Endothelial cell of umbilical vein (primary cell): Measurements from ENCODE around the gene PCDHGA4. TPM values are rescaled to one million over a fixed set of nuclear protein-coding genes. Genes with fewer than 3 reads are reported as not detected.

Source experiments
- BruUV-seq: library from RNA; stranded (reverse); fragments of 400-500 nt; replicated peaks from 2 replicates; lab custom pipeline; 2021; lab: Mats Ljungman, UMichigan
- CTCF ChIA-PET: fragments of 300-600, 350-600 bp; sonication (Branson Sonifier 250); formaldehyde crosslinking; loops from one replicate; lab custom pipeline; 2021; ENCODE audit warnings: antibody characterized with exemption, inconsistent platforms; lab: Charles Lee
- POLR2A ChIA-PET: fragments of 300-600, 350-600 bp; sonication (Branson Sonifier 250); formaldehyde crosslinking; loops from one replicate; lab custom pipeline; 2021; ENCODE audit warnings: antibody characterized with exemption, inconsistent platforms; lab: Charles Lee
- DNase-seq: peaks from one replicate; pipeline ENCODE4 v3.0.0-alpha.2; 2011; ENCODE audit warnings: low read depth, low spot score
- FAIRE-seq: peaks from 2 replicates; lab custom pipeline; 2011; peaks lifted over from hg19 to GRCh38; lab: Jason Lieb, UNC
- H2AFZ ChIP-seq: 2 replicates; pipeline ENCODE4 v1.6.0; 2012; ENCODE audit warnings: low read depth, low read length, control low read depth, inconsistent platforms
- H3K27ac ChIP-seq: 2 replicates; pipeline ENCODE4 v1.5.1; 2011; ENCODE audit warnings: low read depth, mild to moderate bottlenecking, control low read depth, low read length, moderate library complexity; ENCODE audit not compliant: insufficient read depth
- H3K27me3 ChIP-seq, 2 experiments: 2 replicates each; pipeline versions ENCODE4 v1.6.0 to v1.6.1; 2011; ENCODE audit warnings: low read length in 2 of 2, mixed read lengths in 1 of 2; ENCODE audit not compliant: control insufficient read depth in 2 of 2, insufficient read depth in 2 of 2
- H3K36me3 ChIP-seq, 2 experiments: 2 replicates in 1 of 2; 3 replicates in 1 of 2; pipeline ENCODE4 v1.5.1; 2011; ENCODE audit warnings: low read length in 2 of 2, mild to moderate bottlenecking in 1 of 2, moderate library complexity in 1 of 2; ENCODE audit not compliant: control insufficient read depth in 2 of 2, insufficient read depth in 2 of 2; ENCODE audit errors: extremely low read depth in 1 of 2
- H3K4me1 ChIP-seq: 3 replicates; pipeline ENCODE4 v1.5.1; 2011; ENCODE audit warnings: mild to moderate bottlenecking, low read length; ENCODE audit not compliant: control insufficient read depth, insufficient read depth; ENCODE audit errors: extremely low read depth
- H3K4me2 ChIP-seq: 2 replicates; pipeline ENCODE4 v1.6.1; 2011; ENCODE audit warnings: low read length, control low read depth, mixed read lengths; ENCODE audit not compliant: insufficient read depth
- H3K4me3 ChIP-seq, 3 experiments: fragments of 200-600 bp in 1 of 3; sonication (generic), shearing (Covaris generic) in 1 of 3; replicated peaks in 1 of 3; 2 replicates each; pipeline ENCODE4 v1.5.1; 2011 to 2016; ENCODE audit warnings: control low read depth in 3 of 3, low read length in 3 of 3, mild to moderate bottlenecking in 2 of 3, inconsistent platforms in 1 of 3, low read depth in 1 of 3, moderate library complexity in 1 of 3; ENCODE audit not compliant: insufficient read depth in 1 of 3
- H3K79me2 ChIP-seq: 2 replicates; pipeline ENCODE4 v1.6.0; 2012; ENCODE audit warnings: low read length, inconsistent platforms; ENCODE audit not compliant: control insufficient read depth, insufficient read depth
- H3K9ac ChIP-seq: replicated peaks from 2 replicates; pipeline ENCODE3; 2011; ENCODE audit warnings: low read length, control low read depth; ENCODE audit not compliant: insufficient read depth; ENCODE audit errors: extremely low read depth
- H3K9me1 ChIP-seq: replicated peaks from 3 replicates; pipeline ENCODE4 v1.6.0; 2011; ENCODE audit warnings: mild to moderate bottlenecking, low read length; ENCODE audit not compliant: control insufficient read depth, insufficient read depth; ENCODE audit errors: extremely low read depth
- H3K9me3 ChIP-seq: replicated peaks from 2 replicates; pipeline ENCODE4 v1.5.1; 2012; ENCODE audit warnings: low read length, inconsistent platforms; ENCODE audit not compliant: control insufficient read depth, insufficient read depth
- H4K20me1 ChIP-seq: replicated peaks from 2 replicates; pipeline ENCODE3; 2011; ENCODE audit warnings: mild to moderate bottlenecking, low read length; ENCODE audit not compliant: control insufficient read depth, insufficient read depth; ENCODE audit errors: extremely low read depth
- CTCF ChIP-seq, 2 donors: IDR thresholded peaks; 1 replicate in 1 of 2; 2 replicates in 1 of 2; pipeline ENCODE4 v1.5.1; 2011; ENCODE audit warnings: low read length in 2 of 2, mild to moderate bottlenecking in 2 of 2, moderate library complexity in 2 of 2, control low read depth in 1 of 2, inconsistent platforms in 1 of 2, low read depth in 1 of 2; ENCODE audit not compliant: insufficient read depth in 1 of 2; ENCODE audit errors: extremely low read depth in 1 of 2
- GATA2 ChIP-seq: IDR thresholded peaks from 2 replicates; pipeline ENCODE4 v1.7.0; 2011; ENCODE audit warnings: low read depth, mild to moderate bottlenecking, moderate library complexity, mixed read lengths, low read length; ENCODE audit not compliant: insufficient read length, insufficient read depth
- MAX ChIP-seq: IDR thresholded peaks from 2 replicates; pipeline ENCODE4 v1.6.1; 2011; ENCODE audit not compliant: insufficient read depth, insufficient read length
- MYC ChIP-seq: IDR thresholded peaks from one replicate; pipeline ENCODE4 v1.6.1; 2011; ENCODE audit warnings: mild to moderate bottlenecking, low read depth, low read length
- POLR2AphosphoS5 ChIP-seq: IDR thresholded peaks from 2 replicates; pipeline ENCODE4 v1.6.1; 2012; ENCODE audit warnings: low read depth, mild to moderate bottlenecking, control low read depth, low read length, moderate library complexity; ENCODE audit not compliant: insufficient read depth
- dilution Hi-C: fragments of 300-500 bp; cut with MboI; formaldehyde crosslinking; loops from one replicate; pipeline ENCODE4 v1.15.0; 2019; ENCODE audit warnings: low sequenced_read_pairs; ENCODE audit not compliant: extremely low pct_ligation_motif_present
- intact Hi-C: fragments of 100-400 bp; cut with micrococcal nuclease; formaldehyde crosslinking; loops from one replicate; pipeline ENCODE4 v1.10.0; 2022
- polyA plus RNA-seq, 4 experiments: library from polyadenylated mRNA; depleted of rRNA in 3 of 4; stranded (reverse) in 3 of 4; unstranded in 1 of 4; fragments of >200 nt; gene quantifications; 2 replicates each; pipeline versions ENCODE4 v1.2.1 to v1.2.3, GENCODE V29; 2011 to 2012; ENCODE audit warnings: missing spikeins in 1 of 4
- total RNA-seq: library from RNA; stranded (reverse); gene quantifications from 2 replicates; pipeline ENCODE4 v1.2.3, GENCODE V29; 2021

Gene PCDHGA4
- total and polyA plus RNA-seq, 2 donors (not counting 3 experiments of a cell fraction or from before 2014, with no cell fraction given), result 2.6 to 3.0 TPM

GRCh38 chr5:141330299-141331080 lies 24.3 kb upstream of the PCDHGA4 start, which contains the start of gene PCDHGA1:
PCDHGA1 (plus strand) TSS chr5:141330514.
- CTCF ChIA-PET, result interaction anchor here (0.6 to 3.4 kb wide), 28 partner anchors 9 to 1325 kb away, joined by 3 to 33 read pairs (median 4); partner anchors contain the start of genes PCDHB14, PCDHB15, PCDHGA10 and PCDHGA11
- Histone ChIP-seq H3K9me1 (no peaks in the 10 kb centered on the region), H3K4me3 (no peak within 1 kb of the TSS), H3K9me3 (no peaks in the 10 kb centered on the region), H3K27me3 (peaks cover 25 to 64% of the 10 kb centered on the region in 2 experiments), H3K36me3 (no peaks in the 10 kb centered on the region), H3K79me2 (no peaks in the 10 kb centered on the region), H4K20me1 (no peaks in the 10 kb centered on the region), H2AFZ (no peak within 1 kb of the TSS), H3K9ac (no peak within 1 kb of the TSS), H3K4me1 (no peaks in the 10 kb centered on the region), H3K4me2 (no peak within 1 kb of the TSS), H3K27ac (no peak within 1 kb of the TSS)
- TF ChIP-seq POLR2AphosphoS5 (no peak), MYC (no peak), GATA2 (no peak), MAX (no peak), CTCF (IDR thresholded peaks at IDR 0.05; ENCODE audit: extremely low read depth in 1 of 2, insufficient read depth in 1 of 2, low read depth in 1 of 2, low read length in 2 of 2) (peak; percentile 29 to 33)
- BruUV-seq, result no TSS peak
- intact Hi-C loops, result no loop called here
- dilution Hi-C loops, result no loop called here
- FAIRE-seq (no peak), DNase-seq (peak; percentile 53)
- POLR2A ChIA-PET, result interaction anchor here (1.7 kb wide), 1 partner anchor 10 kb away, joined by 7 read pairs; the partner anchor contains the start of gene TAF7
